Measurements from ENCODE around the gene ACTC1. TPM values are rescaled to one million over a fixed set of nuclear protein-coding genes. Genes with fewer than 3 reads are reported as not detected.

Gene ACTC1
- total RNA-seq, result 2.4 and 2.8 TPM in 2 replicates
- long read RNA-seq, partial matches to known transcripts, result 0 of 1 reads
- long read RNA-seq, other reads (novel, unspliced or antisense), result 0 of 1 reads

GRCh38 chr15:34795267-34796081 lies at the start of gene ACTC1:
Gene ACTC1, minus strand, starts transcription at chr15:34795549. Its CDS starts 741 bp downstream, at chr15:34794808.
- no peaks in the 10 kb centered on the region for H3K9me3 Mint-ChIP-seq
- TF ChIP-seq CTCF (conservative IDR thresholded peaks at IDR 0.05), result no peak
- peaks cover 60% of the 10 kb centered on the region for H3K27me3 Mint-ChIP-seq (ENCODE audit: low read depth)
- peaks cover 3% of the 10 kb centered on the region for H3K36me3 Mint-ChIP-seq (ENCODE audit: low read depth)
- H3K4me1 Mint-ChIP-seq, result peaks cover 5% of the 10 kb centered on the region
- peak within 1 kb of the TSS; percentile 65 for H3K4me3 Mint-ChIP-seq
- DNase-seq (ENCODE audit: low read depth, low spot score), result peak; percentile 32
- H3K27ac Mint-ChIP-seq (ENCODE audit: unreplicated experiment), result no peak within 1 kb of the TSS

- no peak for TF ChIP-seq CTCF (conservative IDR thresholded peaks at IDR 0.05)
- DNase-seq (ENCODE audit: low read depth, low spot score), result no peak
- H3K4me1 Mint-ChIP-seq, result no peaks in the 10 kb centered on the region
Measured at GRCh38 chr15:34841262-34841725, 45.9 kb upstream of the ACTC1 start.

GRCh38 chr15:34838282-34838681 lies 42.9 kb upstream of the ACTC1 start:
- Mint-ChIP-seq H3K9me3 (peaks cover 10% of the 10 kb centered on the region), H3K4me1 (no peaks in the 10 kb centered on the region), H3K4me3 (no peak overlapping the region), H3K36me3 (ENCODE audit: low read depth) (peaks cover 7% of the 10 kb centered on the region), H3K27ac (ENCODE audit: unreplicated experiment) (no peak overlapping the region), H3K27me3 (ENCODE audit: low read depth) (no peaks in the 10 kb centered on the region)
- no peak for TF ChIP-seq CTCF (conservative IDR thresholded peaks at IDR 0.05)
- DNase-seq (ENCODE audit: low read depth, low spot score), result no peak

More at GRCh38 chr15:34841262-34841725, 45.9 kb upstream of the ACTC1 start:
- H3K9me3 Mint-ChIP-seq, result no peaks in the 10 kb centered on the region
- H3K36me3 Mint-ChIP-seq (ENCODE audit: low read depth), result no peaks in the 10 kb centered on the region
- no peaks in the 10 kb centered on the region for H3K27me3 Mint-ChIP-seq (ENCODE audit: low read depth)
- no peak overlapping the region for H3K4me3 Mint-ChIP-seq
- no peak overlapping the region for H3K27ac Mint-ChIP-seq (ENCODE audit: unreplicated experiment)

GRCh38 chr15:34837246-34838016 lies 42.1 kb upstream of the ACTC1 start:
- no peak for DNase-seq (ENCODE audit: low read depth, low spot score)
- H3K27me3 Mint-ChIP-seq (ENCODE audit: low read depth), result no peaks in the 10 kb centered on the region
- H3K27ac Mint-ChIP-seq (ENCODE audit: unreplicated experiment), result no peak overlapping the region
- no peak for TF ChIP-seq CTCF (conservative IDR thresholded peaks at IDR 0.05)
- H3K4me1 Mint-ChIP-seq, result no peaks in the 10 kb centered on the region
- H3K9me3 Mint-ChIP-seq, result peaks cover 12% of the 10 kb centered on the region
- H3K4me3 Mint-ChIP-seq, result no peak overlapping the region
- peaks cover 7% of the 10 kb centered on the region for H3K36me3 Mint-ChIP-seq (ENCODE audit: low read depth)

DNA sequence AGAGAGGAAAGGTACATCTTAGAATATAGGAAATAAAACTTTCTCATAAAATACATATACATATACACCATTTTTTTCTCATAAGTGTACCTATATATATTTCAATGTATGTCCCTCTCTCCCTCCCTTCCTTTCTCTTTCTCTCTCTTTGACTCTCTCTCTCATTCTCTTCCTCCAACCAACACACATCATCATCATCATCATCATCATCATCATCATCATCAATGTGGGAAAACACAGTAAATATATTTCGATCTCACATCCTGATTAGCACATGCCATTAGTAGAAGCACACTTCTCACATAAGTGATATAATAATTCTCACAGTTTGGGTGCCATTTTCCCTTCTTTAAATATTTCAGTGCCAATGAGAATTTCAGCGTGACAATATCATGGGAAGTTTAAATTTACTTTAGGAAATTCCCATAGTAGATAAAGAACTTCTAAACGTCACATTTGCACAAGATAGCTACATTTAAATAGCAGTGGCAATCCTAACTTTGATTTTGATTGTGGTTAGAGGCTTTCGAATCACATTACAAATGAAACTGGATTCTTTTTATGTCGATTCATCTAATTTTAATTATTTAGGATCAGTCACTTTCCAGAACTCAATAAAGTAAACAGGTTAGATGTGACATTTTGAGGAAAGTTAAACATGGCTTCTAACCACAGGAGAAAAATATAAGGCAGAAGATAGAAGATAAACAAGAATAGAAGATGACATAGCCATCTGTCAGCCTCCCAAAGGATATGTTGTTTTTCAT lies 33.0 kb upstream of the ACTC1 start:
- no peak for TF ChIP-seq CTCF (conservative IDR thresholded peaks at IDR 0.05)
- Mint-ChIP-seq H3K4me3 (no peak overlapping the region), H3K36me3 (ENCODE audit: low read depth) (no peaks in the 10 kb centered on the region), H3K27me3 (ENCODE audit: low read depth) (peaks cover 9% of the 10 kb centered on the region), H3K4me1 (no peaks in the 10 kb centered on the region), H3K27ac (ENCODE audit: unreplicated experiment) (no peak overlapping the region), H3K9me3 (peaks cover 2% of the 10 kb centered on the region)
- DNase-seq (ENCODE audit: low read depth, low spot score), result no peak
